ENCODE results near the gene RPL23. TPM values are rescaled to one million over a fixed set of nuclear protein-coding genes. Genes with fewer than 3 reads are reported as not detected.

RPL23 gene
- total and polyA plus RNA-seq, 9 of the 15 experiments (the other 6 are each of a cell fraction or from before 2014, with no cell fraction given): 1,745 to 3,667 (median 3,096) TPM

- no peak for TF ChIP-seq POLR2AphosphoS5 (IDR thresholded peaks at IDR 0.05; ENCODE audit: control insufficient read depth, insufficient read depth, low read depth, low read length)
- TF ChIP-seq TAL1 (IDR thresholded peaks at IDR 0.05): 0 out of 2 replicates have a peak, but pooled peaks have one; percentile 8
- peak; percentile 97 for TF ChIP-seq ZNF24 (IDR thresholded peaks at IDR 0.05)
- no peak for TF ChIP-seq ZBTB49 (CRISPR knock-in tag; IDR thresholded peaks at IDR 0.05; ENCODE audit: borderline replicate concordance)
- no peak for TF ChIP-seq ZSCAN29 (IDR thresholded peaks at IDR 0.05)
- TF ChIP-seq PTBP1 (IDR thresholded peaks at IDR 0.05; ENCODE audit: low read depth, low read length): no peak
- TF ChIP-seq DEAF1 (CRISPR knock-in tag; IDR thresholded peaks at IDR 0.05): no peak
- TF ChIP-seq POLR2B (IDR thresholded peaks at IDR 0.05; ENCODE audit: low read depth, partially characterized antibody): no peak
- TF ChIP-seq, protein P1, sequence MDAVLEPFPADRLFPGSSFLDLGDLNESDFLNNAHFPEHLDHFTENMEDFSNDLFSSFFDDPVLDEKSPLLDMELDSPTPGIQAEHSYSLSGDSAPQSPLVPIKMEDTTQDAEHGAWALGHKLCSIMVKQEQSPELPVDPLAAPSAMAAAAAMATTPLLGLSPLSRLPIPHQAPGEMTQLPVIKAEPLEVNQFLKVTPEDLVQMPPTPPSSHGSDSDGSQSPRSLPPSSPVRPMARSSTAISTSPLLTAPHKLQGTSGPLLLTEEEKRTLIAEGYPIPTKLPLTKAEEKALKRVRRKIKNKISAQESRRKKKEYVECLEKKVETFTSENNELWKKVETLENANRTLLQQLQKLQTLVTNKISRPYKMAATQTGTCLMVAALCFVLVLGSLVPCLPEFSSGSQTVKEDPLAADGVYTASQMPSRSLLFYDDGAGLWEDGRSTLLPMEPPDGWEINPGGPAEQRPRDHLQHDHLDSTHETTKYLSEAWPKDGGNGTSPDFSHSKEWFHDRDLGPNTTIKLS (IDR thresholded peaks at IDR 0.05; ENCODE audit: borderline replicate concordance, low read depth): no peak
- no peak for TF ChIP-seq SNIP1 (IDR thresholded peaks at IDR 0.05; ENCODE audit: low read depth)
- TF ChIP-seq ARID2 (IDR thresholded peaks at IDR 0.05): no peak
- no peak for TF ChIP-seq MEF2D (tag; conservative IDR thresholded peaks at IDR 0.05; ENCODE audit: low read depth)
- no peak for TF ChIP-seq FOS (IDR thresholded peaks at IDR 0.05; ENCODE audit: extremely low read depth, insufficient read length)
- TF ChIP-seq HDAC6 (IDR thresholded peaks at IDR 0.05; ENCODE audit: low read depth, low read length): no peak
- TF ChIP-seq, protein P2, sequence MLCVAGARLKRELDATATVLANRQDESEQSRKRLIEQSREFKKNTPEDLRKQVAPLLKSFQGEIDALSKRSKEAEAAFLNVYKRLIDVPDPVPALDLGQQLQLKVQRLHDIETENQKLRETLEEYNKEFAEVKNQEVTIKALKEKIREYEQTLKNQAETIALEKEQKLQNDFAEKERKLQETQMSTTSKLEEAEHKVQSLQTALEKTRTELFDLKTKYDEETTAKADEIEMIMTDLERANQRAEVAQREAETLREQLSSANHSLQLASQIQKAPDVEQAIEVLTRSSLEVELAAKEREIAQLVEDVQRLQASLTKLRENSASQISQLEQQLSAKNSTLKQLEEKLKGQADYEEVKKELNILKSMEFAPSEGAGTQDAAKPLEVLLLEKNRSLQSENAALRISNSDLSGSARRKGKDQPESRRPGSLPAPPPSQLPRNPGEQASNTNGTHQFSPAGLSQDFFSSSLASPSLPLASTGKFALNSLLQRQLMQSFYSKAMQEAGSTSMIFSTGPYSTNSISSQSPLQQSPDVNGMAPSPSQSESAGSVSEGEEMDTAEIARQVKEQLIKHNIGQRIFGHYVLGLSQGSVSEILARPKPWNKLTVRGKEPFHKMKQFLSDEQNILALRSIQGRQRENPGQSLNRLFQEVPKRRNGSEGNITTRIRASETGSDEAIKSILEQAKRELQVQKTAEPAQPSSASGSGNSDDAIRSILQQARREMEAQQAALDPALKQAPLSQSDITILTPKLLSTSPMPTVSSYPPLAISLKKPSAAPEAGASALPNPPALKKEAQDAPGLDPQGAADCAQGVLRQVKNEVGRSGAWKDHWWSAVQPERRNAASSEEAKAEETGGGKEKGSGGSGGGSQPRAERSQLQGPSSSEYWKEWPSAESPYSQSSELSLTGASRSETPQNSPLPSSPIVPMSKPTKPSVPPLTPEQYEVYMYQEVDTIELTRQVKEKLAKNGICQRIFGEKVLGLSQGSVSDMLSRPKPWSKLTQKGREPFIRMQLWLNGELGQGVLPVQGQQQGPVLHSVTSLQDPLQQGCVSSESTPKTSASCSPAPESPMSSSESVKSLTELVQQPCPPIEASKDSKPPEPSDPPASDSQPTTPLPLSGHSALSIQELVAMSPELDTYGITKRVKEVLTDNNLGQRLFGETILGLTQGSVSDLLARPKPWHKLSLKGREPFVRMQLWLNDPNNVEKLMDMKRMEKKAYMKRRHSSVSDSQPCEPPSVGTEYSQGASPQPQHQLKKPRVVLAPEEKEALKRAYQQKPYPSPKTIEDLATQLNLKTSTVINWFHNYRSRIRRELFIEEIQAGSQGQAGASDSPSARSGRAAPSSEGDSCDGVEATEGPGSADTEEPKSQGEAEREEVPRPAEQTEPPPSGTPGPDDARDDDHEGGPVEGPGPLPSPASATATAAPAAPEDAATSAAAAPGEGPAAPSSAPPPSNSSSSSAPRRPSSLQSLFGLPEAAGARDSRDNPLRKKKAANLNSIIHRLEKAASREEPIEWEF (CRISPR knock-in tag; IDR thresholded peaks at IDR 0.05): no peak
- TF ChIP-seq NCOA2 (IDR thresholded peaks at IDR 0.05; ENCODE audit: partially characterized antibody in 2 of 2): no peak
- no peak for TF ChIP-seq ZNF830 (CRISPR knock-in tag; IDR thresholded peaks at IDR 0.05)
- TF ChIP-seq ZNF263 (CRISPR knock-in tag; IDR thresholded peaks at IDR 0.05; ENCODE audit: borderline replicate concordance): peak; percentile 51; the same call in 1 of the 2 replicates
Measured at GRCh38 chr17:38900978-38901656, 47.6 kb upstream of the RPL23 start (continued).
